Posterior vena cava (tissue), 2 donors: Measurements from ENCODE around the gene SNAI1. TPM values are rescaled to one million over a fixed set of nuclear protein-coding genes. Genes with fewer than 3 reads are reported as not detected.

Experiments used
- DNase-seq: peaks from one replicate; pipeline ENCODE4 v3.0.0-alpha.2; 2020; ENCODE audit warnings: low spot score
- intact Hi-C, 2 donors: fragments of 100-400 bp; cut with DNase I; formaldehyde crosslinking; loops; one replicate each; pipeline versions ENCODE4 v1.14.1 to v1.14.2; 2022 to 2023
- total RNA-seq, 2 donors: library from RNA; stranded (reverse); fragmentation: NEBNext Ultra II Directional; extraction: Animal tissue kit (Norgen Biotek cat#: 25700); gene quantifications; one replicate each; pipeline ENCODE4 v1.2.1, GENCODE V29; 2021
- donor health status: DM: yes; HTN: yes; CAD: no.
- donor health status: DM: yes; HTN: yes; CAD: no.

The SNAI1 gene
- total RNA-seq, 2 donors from 2014 or later: 8.6 to 8.9 TPM

DNA sequence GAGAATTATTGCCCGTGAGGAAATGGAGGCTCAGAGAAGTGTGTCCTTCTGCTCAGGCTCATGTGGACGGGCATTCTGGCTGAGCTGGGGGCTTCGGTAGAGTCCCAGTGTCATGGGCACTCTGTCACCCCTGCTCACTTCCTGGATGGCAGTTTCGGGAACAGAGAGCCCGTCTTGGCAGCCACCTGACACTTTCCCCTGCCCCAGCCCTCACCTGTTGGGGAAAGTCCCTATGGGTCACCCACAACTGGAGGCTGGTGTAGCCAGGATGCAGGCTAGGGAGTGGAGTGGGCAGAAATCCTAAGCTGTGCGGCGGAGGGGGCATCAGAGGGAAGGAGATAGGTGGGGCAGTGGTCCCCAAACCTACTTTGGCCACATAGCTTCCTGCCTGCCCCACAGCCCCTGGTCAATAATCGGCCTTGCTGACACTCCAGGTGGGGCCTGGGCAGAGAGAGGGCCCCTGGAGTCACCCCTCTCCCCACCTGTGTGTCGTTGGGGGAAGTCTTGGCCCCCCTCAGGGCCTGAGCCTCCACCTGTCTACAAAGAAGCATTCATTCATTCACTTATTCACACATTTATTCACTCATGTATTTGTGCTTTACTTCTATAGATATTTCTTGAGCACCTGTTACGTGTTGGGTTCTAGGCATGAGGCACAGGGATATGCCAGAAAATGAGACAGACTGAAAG is 40.5 kb downstream of the SNAI1 start:
- intact Hi-C loops: no loop called here
- DNase-seq: no peak

- DNase-seq: no peak
- intact Hi-C loops: loop anchor here in 1 of 2 donors (5.0 kb wide), 1 partner anchor 45 kb away; the partner anchor contains the start of gene SNAI1
Observed at GRCh38 chr20:50026746-50027575, 44.2 kb downstream of the SNAI1 start.

DNA sequence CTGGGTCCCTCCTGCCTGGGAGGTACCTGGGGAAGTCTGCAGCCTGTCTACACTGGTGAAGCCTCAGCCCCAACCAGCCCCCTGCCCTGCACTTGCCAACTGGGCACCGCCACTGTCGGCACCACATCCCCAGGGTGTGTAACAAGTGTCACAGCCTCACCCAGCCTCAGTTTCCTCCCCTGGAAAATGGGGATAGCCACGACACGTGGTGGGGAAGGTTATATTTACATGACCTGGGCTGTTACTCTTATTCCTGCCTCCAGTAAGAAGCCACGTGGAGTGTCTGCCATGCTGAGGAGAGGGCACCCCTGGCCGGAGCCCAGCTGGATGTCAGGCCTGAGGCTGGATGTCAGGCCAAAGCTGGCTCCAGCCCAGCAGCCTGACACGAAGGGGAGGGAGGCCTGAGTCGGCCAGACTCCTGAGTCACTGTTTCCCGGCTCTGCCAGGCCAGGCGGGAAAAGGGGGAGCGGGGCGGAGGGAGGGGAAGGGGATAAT is 44.9 kb downstream of the SNAI1 start:
- intact Hi-C loops: loop anchor here in 1 of 2 donors (5.0 kb wide), 1 partner anchor 45 kb away; the partner anchor contains the start of gene SNAI1
- peak; percentile 95 for DNase-seq

- intact Hi-C loops: loop anchor here in 1 of 2 donors (5.0 kb wide), 1 partner anchor 47 kb away; the partner anchor contains the start of gene SNAI1
- DNase-seq: no peak
Observed at GRCh38 chr20:50029083-50029696, 46.4 kb downstream of the SNAI1 start.

DNA sequence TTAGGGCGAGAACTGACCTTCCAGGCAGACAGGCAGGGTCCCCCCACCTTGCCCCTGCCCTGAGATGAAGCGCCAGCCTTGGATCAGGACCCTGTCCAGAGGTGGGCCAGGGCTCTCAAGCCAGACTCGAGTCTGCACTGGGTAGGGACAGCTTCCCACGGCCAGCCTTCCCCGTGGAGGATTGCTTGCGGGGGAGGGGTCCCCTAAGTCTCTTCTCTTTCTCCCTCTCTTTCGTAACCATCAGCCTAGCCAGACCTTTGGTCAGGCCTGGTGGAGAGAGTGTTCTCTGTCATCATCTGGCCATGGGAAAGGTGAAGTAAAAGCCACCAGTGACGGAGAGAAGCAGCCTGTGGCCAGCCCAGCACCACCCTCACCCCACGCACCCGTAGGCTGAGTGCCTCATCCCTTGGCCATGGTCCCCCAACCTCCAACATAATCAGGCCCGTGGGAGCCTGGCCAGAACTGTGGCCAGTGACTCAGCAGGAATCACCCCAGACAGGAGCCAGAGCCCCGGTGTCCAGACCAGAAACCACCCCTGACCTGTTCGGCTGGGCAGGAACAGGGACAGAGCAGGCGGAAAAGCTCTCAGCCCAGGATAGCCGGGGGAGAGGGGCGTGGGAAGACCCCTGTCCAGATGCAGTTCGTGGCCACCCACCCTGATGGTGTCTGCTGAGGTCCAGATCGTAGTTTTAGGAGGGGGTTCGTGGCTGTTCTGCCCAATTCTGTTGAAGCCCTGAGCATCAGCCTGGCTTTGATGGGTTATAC is 47.1 kb downstream of the SNAI1 start:
- peak; percentile 96 for DNase-seq
- intact Hi-C loops: loop anchor here in 1 of 2 donors (5.0 kb wide), 1 partner anchor 48 kb away; the partner anchor contains the start of gene SNAI1

DNA sequence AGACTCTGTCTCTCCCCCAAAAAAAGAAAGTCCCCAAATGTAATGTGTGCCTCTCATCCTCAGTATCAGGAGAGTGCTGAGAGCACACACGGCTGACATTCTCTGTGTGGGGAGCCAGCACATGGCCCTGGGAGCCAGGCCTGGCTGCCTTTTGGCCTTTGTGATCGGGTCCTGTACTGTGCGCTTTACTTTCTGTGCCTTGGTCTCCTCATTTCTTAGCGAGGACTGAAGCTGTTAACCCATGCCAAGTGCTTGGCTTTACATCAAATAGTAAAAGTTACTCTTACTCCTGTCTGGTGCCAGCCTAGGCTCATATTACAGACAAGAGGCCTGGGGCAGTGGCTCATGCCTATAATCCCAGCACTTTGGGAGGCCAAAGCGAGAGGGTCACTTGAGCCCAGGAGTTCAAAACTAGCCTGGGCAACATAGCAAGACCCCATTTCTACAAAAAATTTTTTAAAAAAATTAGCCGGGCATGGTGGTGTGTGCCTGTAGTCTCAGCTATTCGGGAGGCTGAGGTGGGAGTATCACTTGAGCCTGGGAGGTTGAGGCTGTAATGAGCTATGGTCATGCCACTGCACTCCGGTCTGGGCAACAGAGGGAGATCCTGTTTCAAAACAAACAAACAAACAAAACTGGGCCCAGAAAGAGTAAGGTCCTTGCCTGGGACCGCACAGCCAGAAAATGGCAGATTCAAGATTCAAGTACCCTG is 50.3 kb downstream of the SNAI1 start:
- intact Hi-C loops: no loop called here
- peak; percentile 52 for DNase-seq

DNA sequence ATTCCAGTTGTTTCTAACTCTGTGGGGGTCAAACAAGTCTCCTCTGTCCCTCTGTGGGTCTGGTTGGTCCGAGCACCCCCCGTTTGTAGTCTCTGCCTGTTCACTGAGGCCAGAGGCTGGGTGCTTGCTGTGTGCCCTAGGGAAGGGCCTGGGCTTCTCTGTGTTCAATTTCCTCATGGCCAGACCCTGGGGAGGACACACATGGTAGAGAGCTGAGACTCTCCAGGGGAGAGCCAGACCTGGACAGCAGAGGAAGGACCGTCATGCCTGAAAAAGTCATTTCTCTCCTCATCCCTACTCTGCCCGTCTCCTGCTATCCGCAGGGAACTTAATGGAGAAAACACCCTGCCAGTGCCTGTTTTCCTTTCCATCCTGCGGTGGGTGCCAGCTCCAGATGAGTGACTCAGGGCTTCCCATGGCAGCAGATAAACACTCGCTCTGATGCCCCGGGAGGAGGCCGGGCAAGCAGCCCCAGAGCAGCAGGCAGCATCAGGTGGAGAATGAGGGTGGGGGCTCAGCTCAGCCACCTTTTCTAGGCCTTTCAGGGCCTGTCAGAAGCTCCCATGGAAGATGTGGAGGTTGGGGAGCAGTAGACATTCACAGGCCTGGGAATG is 51.9 kb downstream of the SNAI1 start:
- intact Hi-C loops: no loop called here
- no peak for DNase-seq

DNA sequence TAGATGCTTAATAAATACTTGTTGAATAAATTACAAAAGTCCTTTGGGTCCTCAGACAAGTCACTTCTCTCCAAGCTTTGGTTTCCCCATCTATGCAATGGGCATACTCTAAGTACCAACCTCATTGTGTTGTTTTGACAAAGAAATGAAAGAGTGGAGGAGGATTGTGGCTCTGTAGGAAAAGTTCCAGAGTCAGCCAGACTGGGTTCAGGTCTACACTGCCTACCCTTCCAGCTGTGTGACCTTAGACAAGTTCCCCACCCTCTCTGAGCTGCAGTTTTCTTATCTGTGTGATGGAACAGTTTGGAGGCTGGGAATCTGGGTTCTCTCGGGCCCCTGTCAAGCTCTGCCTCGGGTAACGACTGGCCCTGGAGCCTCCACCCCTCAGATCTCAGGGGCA is 53.9 kb downstream of the SNAI1 start:
- peak; percentile 57 for DNase-seq
- intact Hi-C loops: no loop called here

DNA sequence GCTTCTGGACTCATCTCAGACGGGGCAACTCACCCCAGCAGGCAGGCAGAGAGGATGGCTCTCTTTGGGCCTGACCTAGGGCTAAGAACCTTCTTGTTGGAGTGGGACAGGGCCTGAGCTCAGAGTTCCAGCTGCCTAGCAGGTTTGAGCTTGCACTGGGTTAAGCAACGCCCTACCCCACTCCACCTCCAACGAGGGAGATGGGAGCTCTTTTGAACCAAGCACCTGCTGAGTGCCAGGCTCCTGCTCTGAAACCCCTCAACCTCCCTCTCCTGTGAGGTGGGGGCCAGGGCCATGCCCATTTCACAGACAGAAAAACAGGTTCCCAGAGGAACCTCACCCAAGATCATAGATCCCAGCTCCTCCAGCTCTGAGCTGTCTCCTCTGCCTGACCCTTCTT is 54.3 kb downstream of the SNAI1 start:
- DNase-seq: peak; percentile 52
- intact Hi-C loops: no loop called here

DNA sequence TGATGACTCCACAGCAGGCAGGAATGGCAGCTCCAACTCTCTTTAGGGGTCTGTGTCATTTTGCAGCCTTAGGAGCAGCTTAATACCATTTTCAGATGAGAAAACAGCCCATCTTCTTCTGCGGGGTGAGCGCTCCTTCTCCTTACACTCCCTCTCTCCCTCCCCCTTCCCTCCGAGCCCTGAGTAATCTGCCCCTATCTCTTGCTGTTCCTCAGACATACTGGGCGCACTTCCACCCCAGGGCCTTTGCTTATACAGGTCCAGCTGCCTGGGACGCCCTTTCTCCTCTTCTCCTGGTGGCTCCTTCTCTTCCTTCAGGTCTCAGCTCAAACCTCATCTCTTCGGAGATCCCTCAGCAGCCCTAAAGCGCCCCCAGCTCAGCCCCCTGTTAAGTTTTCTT is 54.8 kb downstream of the SNAI1 start:
- intact Hi-C loops: no loop called here

DNA sequence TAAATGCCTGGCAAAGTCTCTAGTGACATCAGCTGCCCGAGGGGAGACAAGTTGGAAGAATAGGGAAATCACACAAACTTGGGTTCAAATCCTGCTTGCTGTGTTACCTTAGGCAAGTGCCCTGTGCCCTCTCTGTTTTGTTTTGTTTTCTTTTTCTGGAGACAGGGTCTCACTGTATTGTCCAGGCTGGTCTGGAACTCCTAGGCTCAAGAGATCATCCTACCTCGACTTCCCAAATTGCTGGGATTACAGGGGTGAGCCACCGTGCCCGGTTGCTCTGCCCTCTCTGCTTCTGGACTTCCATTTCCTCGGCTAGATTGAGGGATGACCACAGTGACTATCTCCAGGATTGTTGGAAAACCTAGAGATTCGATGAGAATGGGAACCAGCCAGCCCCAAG is 55.4 kb downstream of the SNAI1 start:
- no peak for DNase-seq
- intact Hi-C loops: no loop called here

More for the DNA sequence above, 54.8 kb downstream of the SNAI1 start:
- DNase-seq: no peak

Other genes starting within 250 kb of the SNAI1 start
- gene SLC9A8, start 170.2 kb upstream of the SNAI1 start, total RNA-seq: 10 to 100 TPM; 10.4 to 11.8 TPM
- gene SPATA2, start 67.5 kb upstream of the SNAI1 start, total RNA-seq: 1 to 10 TPM; 4.5 TPM
- 10 to 100 TPM; 44.8 to 46.6 TPM for gene RNF114, start 46.6 kb upstream of the SNAI1 start, total RNA-seq
- gene UBE2V1, start 130.2 kb downstream of the SNAI1 start, total RNA-seq: 10 to 100 TPM; 77.0 to 89.4 TPM
- 10 to 100 TPM; 31.5 to 35.5 TPM for gene PEDS1, start 170.7 kb downstream of the SNAI1 start, total RNA-seq
- gene CEBPB, start 207.8 kb downstream of the SNAI1 start, total RNA-seq: 100 to 1,000 TPM in 1 of 2 donors, 10 to 100 TPM in 1; 95.5 to 170 TPM